ENCODE results near the gene VPS39.

VPS39 gene

DNA sequence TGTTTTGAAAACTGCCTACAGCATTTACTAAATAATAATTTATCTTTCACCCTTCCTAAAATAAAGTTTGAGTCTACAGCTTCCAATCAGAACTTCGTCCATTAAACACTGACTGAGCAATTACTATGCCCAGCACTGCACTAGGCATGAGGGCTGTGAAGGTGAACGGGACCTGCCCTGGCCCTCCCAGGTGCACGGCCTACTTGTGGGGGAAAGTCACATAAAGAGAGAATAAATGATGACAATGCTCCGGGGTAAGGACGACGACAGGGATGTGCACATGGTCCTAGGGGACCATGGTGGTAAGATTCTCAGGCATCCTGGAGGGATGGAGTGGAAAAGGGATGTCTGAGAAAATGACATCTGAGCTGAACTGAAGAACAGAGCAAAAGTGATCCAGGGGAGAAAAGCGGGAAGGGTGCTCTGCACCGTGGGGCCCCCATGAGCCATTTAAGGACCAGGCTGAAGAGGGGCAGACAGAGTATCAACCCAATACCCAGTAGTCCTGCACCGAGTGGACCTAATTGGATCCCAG, 63.2 kb downstream of the VPS39 start:
- no peak for DNase-seq (ENCODE audit: low spot score)

DNA sequence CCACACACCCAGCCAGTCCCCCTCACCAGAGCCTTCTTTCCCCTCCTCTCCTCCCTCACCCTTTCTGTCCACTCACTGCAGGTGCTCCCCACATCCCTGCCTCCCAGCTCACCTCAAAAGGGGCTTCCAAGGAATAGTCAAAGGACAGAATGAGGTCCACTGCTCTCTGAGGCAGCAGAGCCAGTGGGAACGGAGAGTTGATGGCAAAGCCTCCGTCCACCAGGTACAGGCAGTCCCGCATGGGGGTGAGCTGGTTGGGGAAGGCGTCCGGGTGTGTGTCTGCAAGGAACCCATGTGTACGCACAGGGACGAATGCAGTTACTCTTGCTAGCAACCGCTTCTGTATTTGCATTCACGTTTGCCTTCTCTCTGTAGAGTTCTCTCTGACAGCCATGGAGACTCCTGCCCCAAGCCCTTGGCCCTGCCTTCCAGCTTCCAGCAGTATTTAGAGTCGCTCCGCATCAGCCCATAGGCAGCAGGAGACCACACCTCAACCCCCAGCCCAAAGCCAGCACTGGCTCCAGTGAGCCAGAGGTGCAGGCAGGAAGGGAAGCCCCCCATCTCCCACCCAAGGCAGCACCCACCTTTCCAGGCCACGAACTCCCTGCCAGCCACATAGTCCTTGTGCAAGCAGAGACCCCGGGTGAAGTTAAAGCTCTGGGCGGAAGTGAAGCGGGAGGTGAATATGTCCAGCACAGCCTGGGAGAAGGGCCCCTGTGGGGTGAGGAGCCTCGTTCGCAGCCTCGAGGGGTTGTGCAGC, 64.1 kb downstream of the VPS39 start:
- no peak for DNase-seq (ENCODE audit: low spot score)

DNA sequence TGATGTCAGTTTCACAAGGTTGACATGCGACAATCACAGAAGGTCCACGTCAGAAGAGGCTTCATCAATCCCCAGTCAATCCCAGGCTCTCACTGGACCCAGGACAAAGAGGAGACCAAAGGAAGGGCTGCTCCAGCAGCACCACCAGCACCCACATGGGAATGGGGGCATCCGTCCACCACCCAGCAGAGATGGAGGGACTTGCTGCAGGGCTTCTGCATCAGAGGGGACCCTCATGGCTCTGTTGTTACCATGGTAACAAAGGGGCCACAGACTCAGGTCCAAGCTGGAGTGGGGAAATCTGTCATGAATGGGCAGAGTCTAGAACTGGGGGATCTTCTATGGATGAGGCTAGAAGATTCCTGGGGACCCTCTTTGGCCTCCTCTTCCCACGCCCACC, 64.7 kb downstream of the VPS39 start:
- DNase-seq (ENCODE audit: low spot score) = no peak

DNA sequence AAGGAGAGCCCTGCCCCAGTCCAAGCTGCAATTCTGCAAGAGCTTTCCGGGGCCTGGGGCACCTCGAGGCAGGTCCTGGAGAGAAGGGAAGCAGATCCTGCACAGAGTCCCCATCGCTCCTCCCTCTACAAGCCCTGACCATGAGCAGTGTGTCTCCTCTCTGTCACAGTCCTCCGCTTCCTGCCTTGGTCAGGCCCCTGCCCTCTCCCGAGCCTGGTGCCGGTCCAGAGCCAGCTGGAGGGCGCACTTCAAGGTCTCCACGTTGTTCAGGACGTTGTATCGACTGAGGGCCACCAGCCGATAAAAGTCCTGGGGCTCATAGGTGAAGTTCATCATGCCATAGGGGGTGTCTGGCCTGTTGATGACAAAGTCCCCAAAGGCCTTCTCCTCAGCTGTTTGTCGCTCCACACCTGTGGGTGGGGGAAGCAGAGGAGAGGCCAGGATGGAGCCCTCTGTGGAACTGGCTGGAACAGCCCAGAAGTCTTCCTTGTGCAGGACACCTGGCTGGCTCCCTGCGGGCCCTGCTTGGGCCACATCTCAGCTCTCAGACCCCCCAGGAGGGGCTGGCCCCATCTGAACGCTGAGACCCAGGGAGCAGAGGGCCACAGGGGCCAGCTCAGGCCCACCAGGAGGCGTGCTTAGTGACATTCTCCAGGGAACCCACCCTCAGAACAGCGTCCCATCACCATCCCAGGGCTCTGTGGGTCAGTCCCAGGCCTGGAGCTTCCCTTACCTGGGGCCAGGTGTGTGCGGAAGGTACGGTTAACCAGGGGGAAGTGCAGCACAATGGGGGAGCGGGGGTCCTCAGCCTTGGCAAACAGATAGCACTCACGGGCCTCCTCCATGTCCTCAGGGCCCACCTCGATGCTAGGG, 66.1 kb downstream of the VPS39 start:
- no peak for DNase-seq (ENCODE audit: low spot score)

DNA sequence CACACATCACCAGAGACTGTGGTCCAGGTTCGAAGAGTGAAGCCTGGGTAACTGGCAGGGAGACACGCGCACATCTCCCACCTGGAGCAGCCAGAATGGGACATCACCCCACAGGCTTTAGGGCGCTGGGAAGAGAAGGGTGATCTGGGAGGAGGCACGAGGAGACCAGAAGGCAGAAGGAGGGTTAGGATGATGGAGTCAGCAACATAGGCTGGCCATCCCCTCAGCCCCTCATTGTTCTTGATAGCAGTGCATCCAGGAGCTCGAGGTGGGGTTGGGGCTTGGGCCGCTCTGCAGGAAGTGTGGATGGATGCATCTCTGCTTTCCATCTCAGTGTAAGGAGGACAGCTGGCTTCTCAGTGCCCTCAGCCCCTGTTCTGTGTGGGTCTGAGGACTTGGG, 66.9 kb downstream of the VPS39 start:
- DNase-seq (ENCODE audit: low spot score) = no peak

DNA sequence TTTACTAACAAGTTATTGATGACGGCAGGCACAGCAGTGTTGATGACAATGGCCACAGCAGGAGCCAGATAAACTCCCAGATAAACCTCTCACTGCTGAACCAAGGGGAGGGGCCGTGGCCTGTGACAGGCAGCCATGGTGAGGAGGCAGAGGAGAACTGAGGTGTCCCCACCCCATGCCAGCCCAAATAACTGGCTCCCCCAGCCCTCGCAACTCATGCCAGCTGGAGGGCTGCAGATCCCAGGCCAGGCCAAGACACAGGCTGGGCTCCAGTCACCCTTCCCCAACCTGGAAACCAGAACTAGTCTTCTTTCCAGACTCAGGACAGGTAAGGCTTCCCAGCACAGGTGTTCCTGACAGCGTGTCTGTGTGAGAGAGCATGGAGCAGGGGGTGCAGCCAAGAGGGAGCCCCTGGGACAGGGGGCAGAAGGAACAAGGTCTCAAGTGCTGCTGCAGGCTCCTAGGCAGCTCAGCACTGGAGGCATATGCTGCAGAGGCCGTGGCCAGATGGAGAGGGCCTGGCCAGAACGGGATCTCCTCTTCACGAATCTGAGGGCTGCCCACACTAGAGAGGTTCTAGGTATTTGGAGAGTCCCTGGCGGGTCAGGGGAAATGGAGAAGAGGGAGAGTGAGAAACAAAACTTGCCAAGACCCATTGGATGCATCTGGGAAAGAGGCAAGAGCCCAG, 67.6 kb downstream of the VPS39 start:
- no peak for DNase-seq (ENCODE audit: low spot score)

DNA sequence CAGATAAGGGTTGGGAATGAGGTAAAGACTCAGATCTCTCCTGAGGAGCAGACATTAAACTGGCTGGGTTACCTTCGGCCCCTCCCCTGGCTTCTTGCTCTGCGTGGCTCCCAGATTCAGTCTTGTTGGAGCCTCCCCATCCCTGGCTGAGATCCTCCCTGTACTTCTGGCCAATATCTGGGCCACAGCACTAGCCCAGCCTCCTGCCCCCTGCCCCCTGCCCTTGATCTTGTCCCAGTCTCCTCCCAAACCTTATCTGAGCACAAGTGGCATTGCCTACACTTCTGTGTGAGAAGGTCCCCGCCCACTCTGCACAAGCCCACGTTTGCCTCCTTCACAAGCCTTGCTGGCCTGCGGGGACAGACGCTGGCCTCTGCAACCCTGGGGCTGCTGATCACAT, 68.5 kb downstream of the VPS39 start:
- no peak for DNase-seq (ENCODE audit: low spot score)

DNA sequence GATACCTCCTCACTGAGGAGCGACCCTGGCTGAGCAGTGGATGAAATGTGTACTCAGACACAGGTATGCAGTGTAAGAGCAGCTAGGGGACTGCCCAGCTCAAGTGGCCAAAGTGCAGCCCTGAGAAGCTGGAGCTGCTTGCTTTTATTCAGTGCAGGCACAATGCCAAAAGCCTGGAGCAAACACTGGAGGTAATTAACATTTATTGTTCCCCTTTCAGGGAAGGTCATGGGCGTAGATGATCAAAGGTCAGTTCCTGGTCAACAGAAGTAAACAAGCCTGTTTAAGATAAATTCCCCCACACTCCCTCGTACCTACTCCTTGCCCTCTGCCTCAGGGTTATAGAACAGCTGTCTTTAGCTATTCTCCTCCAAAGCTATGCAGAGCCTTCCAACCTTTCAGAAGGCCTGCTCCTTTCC, 69.1 kb downstream of the VPS39 start:
- DNase-seq (ENCODE audit: low spot score) = no peak

DNA sequence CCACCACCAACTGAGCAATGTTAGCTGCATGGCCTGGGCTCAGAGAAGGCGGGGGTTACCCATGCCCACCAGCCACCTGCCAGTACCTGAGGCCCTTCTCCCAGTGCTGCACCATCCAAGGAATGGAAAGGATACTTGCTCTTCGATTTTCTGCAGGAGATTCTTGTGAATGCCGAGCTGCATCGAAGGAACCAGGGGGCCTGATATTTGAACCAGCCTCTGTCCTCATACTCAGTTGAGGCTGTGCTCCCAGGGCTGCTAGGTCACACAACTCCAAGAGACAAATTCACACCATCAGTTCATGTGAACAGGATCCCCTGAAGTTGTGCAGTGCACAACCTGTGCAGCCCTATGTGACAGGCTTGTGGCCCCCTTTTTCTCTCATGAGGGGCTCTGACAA, 69.7 kb downstream of the VPS39 start:
- no peak for DNase-seq (ENCODE audit: low spot score)

DNA sequence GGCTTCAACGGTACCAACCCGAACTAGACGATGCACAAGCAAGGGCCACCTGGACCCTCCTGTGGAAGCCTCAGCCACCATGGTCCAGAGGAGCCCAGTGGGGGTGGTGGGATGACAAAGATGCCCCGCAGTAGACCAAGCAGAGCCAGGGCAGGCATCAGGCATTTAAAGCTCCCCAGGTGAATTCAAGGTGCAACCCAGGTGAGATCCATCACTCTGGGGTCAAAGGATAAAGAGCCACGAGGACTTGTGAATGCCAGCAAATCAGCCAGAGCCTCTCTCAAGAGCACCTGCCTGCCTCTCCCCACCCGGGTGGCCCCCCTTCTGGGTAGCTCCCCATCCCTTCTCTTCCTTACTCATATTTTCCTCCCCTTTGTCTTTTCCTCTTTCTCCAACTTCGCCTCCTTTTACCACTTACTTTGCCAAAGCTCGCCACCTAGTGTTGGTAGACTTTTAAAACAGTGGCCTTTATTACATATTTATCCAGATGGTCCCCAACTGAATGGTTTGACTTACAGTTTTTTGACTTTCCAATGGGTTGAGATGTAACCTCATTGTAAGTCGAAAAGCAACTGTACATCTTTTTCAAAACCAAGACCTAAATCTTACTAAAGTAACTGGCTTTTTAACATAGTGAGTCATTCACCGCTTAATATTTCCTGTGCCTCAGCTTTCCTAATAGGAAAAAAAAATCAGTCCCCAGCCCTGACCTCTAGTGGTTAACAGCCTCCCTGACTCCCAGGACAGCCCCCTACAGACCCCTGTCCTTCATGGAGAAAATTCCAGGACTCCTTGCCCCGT, 70.4 kb downstream of the VPS39 start:
- DNase-seq (ENCODE audit: low spot score) = peak; percentile 67

DNA sequence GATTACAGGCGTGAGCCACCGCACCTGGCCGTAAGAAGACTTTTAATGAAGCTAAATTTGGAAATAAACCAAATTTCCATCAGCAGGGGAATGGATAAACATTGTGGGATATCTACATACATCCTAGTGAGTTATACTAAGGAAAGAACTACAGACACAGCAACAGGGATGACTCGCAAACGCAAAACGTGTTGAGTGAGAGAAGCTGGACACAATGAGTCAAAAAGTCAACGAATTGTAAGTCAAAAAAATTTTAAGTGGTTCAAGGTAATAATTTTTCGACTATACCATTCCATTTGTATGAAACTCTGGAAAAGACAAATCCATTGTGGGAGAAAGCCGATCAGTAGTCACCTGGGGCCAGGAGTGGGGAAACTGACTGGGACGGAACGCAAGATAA, 71.6 kb downstream of the VPS39 start:
- DNase-seq (ENCODE audit: low spot score) = no peak

DNA sequence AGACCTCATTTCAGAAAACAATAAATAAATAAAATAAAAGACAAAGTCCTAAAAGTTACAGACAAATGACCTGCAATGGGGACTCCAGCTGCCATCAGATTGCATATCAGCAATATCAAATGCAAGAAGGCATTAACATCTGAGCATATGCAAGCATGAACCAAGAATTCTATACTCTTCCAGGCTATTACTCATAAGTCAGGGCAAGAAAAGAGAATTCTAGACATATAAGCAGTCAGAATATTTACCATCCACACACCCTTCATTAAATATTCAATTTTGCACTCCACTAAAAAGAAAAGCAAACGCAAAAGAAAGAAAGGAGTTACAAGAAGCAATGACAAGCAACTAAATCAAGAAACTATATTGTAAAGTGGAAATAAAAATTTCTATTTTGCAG, 72.8 kb downstream of the VPS39 start:
- DNase-seq (ENCODE audit: low spot score) = no peak

DNA sequence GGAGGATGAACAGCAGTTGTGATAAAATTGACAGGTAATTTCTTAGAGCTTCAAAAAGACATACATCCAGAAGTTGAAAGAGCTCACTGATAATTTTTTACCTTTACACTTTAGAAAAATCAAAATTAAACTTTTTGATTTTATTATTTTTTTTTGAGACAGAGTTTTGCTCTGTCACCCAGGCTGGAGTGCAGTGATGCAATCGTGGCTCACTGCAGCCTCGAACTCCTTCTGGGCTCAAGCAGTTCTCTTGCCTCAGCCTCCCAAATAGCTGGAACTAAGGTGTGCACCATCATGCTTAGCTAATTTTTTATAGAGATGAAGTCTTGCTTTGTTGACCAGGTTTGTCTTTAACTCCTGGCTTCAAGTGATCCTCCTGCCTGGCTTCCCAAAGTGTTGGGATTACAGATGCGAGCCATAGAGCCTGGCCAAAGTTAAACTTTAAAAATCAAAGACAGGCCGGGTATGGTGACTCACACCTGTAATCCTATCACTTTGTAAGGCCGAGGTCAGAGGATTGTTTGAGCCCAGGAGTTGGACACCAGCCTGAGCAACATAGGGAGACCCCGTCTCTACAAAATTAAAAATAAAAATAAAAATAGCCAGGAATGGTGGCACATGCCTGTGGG, 73.4 kb downstream of the VPS39 start:
- DNase-seq (ENCODE audit: low spot score) = no peak

DNA sequence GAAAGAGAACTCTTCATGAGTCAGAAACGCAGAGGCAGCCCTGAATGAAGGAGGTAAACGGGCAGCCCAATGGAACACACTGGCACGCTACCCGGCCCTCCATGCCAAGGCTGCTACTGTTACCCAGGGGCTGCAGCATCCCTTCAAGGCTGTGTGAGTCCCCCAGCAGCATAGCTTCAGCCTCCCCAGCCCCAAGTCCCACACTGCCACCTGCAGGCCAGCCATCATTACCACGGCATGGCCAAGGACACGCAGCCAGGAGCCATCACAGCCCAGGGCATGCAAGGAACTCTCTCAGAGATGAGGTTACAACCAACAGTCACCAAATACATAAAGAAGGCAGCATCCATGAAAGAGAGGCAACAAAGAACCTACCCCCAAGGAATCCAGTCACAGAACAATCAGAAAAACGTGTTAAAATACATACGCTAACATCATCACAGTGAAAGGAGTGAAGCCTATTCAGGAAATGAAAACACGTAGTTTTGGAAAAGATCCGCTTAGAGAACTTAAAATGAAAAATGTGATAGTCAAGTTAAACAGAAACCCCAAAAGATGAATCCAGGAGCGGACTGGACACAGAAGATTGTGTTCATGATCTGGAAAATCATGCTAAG, 74.1 kb downstream of the VPS39 start:
- DNase-seq (ENCODE audit: low spot score) = peak; percentile 67

DNA sequence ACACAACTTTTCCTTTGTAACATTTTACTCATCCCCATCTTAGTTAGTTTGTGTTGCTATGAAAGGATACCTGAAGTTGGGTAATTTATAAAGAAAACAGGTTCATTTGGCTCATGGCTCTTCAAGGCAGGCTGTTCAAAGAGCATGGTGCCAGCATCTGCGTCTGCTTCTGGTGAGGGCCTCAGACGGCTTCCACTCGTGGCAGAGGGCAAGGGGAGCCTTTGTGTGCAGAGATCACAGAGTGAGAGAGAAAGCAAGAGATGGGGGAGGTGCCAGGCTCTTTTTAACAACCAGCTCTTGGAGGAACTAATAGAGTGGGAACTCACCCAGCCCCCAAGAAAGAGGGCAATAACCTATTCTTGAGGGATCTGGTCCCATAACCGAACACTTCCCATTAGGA, 74.7 kb downstream of the VPS39 start:
- no peak for DNase-seq (ENCODE audit: low spot score)

DNA sequence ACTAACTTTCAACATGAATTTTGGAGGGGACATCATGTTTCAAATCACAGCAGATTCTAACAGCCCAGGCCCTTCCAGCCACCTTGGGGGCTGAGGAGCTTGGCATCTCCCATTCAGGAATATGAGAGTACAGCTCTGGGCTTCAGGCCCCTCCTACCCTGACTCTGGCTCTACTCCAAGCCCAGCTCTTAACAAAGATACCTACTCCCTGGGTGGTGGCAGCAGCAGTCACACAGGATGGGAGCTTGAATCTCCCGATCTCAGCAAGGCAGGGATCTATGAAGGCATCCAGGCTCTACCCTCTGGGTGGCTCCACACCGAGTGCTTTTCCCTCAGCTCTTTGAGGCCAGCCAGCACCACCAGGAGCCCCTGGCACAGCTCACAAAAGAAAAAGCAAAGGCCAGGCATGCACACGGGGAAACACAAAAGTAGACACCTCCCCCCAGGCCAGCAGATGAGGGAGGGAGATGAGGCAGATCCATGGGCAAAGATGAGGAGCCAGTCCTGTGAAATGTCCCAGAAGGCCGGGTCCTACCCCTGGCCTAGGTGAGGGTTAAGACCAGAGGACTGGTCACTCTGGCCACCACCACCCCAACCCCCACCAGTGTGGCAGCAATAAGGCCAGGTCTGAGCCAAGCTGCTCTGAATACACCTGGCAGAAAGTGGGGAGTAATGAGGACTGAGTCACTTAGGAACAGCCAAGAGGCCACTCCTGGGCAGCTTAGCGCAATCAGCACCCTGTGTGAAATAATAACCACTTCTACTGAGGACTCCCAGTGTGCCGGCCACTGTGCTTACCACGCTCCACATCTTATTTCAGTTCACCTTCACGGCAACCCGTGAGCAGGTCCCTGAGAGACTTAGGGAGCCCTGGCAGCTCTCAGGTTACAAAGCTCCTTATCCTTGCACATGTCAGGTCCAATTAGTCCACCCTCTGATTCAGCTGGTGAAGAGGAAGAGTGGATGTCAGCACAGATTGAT, 76.0 kb downstream of the VPS39 start:
- no peak for DNase-seq (ENCODE audit: low spot score)

DNA sequence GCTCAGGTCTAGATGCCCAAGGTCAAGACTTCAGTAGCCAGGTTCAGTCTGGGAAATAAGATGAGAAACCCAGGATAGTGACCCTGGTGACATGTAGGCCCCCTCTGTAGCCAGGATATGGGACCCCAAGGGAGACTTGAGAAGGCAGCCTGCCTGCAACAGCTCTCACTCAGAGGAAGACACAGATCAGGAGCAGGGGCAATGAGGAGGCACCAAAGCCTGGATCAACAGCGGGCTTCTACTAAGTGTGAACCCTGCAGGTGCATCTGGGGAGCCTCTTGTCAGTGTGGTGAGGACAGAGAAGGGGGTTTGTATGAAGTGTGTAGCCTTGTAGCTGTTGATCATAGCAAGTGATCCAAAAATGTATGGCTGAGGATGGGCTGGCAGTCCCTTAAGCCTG, 77.1 kb downstream of the VPS39 start:
- no peak for DNase-seq (ENCODE audit: low spot score)

DNA sequence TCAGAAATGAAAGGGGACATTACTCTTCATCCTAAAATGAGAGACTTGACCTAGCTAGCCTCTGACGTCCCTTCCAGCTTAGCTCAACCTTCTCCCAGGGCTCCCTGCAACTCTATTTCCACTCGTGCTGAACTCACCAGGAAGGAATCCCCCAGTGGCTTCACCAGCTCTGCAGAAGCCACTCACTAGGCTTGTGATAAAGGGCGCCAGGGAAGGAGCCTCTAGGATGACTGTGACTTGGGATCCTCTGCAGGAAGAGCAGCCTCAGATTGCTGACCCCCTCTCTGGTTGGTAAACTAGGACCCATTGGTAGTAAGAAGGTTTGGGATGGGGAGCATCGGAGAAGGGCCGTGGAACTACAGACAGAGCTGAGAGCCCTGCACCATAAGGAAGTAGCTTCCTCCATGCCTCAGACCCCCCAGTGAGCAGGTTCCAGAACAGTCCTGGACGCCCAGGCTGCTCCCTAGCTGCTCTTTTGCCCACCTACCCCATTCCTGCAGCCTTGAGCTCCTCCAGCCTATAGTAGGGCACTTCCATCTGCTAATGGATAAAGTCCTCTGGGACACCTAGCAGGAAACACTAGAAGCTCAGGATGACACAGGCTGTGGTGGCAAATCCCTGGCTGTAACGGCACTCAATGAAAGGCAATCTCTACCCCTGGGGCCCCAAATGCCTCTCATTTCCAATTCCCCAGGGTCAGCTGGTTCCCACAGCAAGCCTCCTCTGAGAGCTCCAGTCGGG, 77.7 kb downstream of the VPS39 start:
- DNase-seq (ENCODE audit: low spot score) = no peak

DNA sequence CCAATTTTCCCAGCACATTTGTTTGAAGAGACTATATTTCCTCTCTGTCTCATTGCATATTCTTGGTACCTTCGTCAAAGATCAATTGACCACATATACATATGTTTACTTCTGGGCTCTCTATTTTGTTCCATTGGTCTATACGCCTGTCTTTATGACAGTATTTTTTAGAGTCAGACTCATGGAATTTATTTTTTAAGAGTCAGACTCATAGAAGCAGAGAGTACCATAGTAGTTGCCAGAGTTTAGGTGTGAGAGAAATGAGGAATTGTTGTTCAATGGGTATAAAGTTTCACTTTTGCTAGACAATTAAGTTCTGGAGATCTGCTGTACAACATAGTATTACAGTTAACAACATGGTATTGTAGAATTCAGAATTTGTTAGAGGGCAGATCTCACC, 78.7 kb downstream of the VPS39 start:
- DNase-seq (ENCODE audit: low spot score) = no peak
